AG09309 (cell line): ENCODE data around the gene BABAM2.

Source experiments
- DNase-seq: peaks from one replicate; pipeline ENCODE4 v3.0.0-alpha.2; 2010; ENCODE audit warnings: low read depth
- H3K4me3 ChIP-seq: 2 replicates; pipeline ENCODE4 v1.5.1; 2011; ENCODE audit warnings: mild to moderate bottlenecking, low read depth, low read length, moderate library complexity; ENCODE audit not compliant: control insufficient read depth
- CTCF ChIP-seq: IDR thresholded peaks from 2 replicates; pipeline ENCODE4 v1.5.1; 2011; ENCODE audit warnings: mild to moderate bottlenecking, low read depth, low read length, inconsistent platforms; ENCODE audit not compliant: insufficient read depth, control insufficient read depth; ENCODE audit errors: missing control alignments

The BABAM2 gene

GRCh38 chr2:27922842-27923241, 32.3 kb downstream of the BABAM2 start:
- no peak for TF ChIP-seq CTCF
- H3K4me3 ChIP-seq: no peak overlapping the region
- no peak for DNase-seq

GRCh38 chr2:27925766-27926472, 35.4 kb downstream of the BABAM2 start:
- no peak for DNase-seq
- no peak for TF ChIP-seq CTCF
- H3K4me3 ChIP-seq: no peak overlapping the region

GRCh38 chr2:27929916-27930486, 39.5 kb downstream of the BABAM2 start:
- no peak for TF ChIP-seq CTCF
- no peak for DNase-seq
- no peak overlapping the region for H3K4me3 ChIP-seq

- TF ChIP-seq CTCF: no peak
- no peak overlapping the region for H3K4me3 ChIP-seq
- no peak for DNase-seq
Observed at GRCh38 chr2:27931361-27931950, 40.9 kb downstream of the BABAM2 start.

- H3K4me3 ChIP-seq: no peak overlapping the region
- DNase-seq: no peak
Observed at GRCh38 chr2:27932396-27932795, 41.9 kb downstream of the BABAM2 start.

GRCh38 chr2:27935026-27935425, 44.5 kb downstream of the BABAM2 start:
- no peak for DNase-seq
- no peak overlapping the region for H3K4me3 ChIP-seq
- no peak for TF ChIP-seq CTCF

More at GRCh38 chr2:27932396-27932795, 41.9 kb downstream of the BABAM2 start:
- TF ChIP-seq CTCF: no peak
